HL-60 (cell line): Measurements from ENCODE around the gene ARHGAP30.

Experiments used
- DNase-seq, 2 experiments: peaks; one replicate each; pipeline ENCODE4 v3.0.0-alpha.2; 2010 to 2020; ENCODE audit warnings: low read depth in 1 of 2, low spot score in 1 of 2
- H3K27ac ChIP-seq: fragments of 250-450 bp; sonication (Bioruptor Pico); replicated peaks from 2 replicates; pipeline ENCODE4 v1.5.1; 2020; ENCODE audit warnings: mild to moderate bottlenecking, moderate library complexity
- H3K27me3 ChIP-seq: fragments of 250-450 bp; sonication (Bioruptor Pico); 2 replicates; pipeline ENCODE4 v1.5.1; 2021; ENCODE audit warnings: mild to moderate bottlenecking, moderate library complexity; ENCODE audit not compliant: insufficient read depth, poor library complexity, severe bottlenecking
- H3K4me3 ChIP-seq: replicated peaks from 2 replicates; pipeline ENCODE4 v1.5.1; 2011; ENCODE audit warnings: mild to moderate bottlenecking, control low read depth, low read length; ENCODE audit not compliant: insufficient read depth
- CTCF ChIP-seq: IDR thresholded peaks from one replicate; pipeline ENCODE4 v1.5.1; 2011; ENCODE audit warnings: low read length, control low read depth, inconsistent platforms; ENCODE audit not compliant: insufficient read depth
- GABPA ChIP-seq: IDR thresholded peaks from 2 replicates; pipeline ENCODE4 v1.6.1; 2012; ENCODE audit warnings: low read depth
- POLR2AphosphoS5 ChIP-seq: IDR thresholded peaks from 2 replicates; pipeline ENCODE4 v1.6.1; 2012; ENCODE audit warnings: low read depth
- REST ChIP-seq: IDR thresholded peaks from 2 replicates; pipeline ENCODE4 v1.6.1; 2012; ENCODE audit warnings: low read depth; ENCODE audit not compliant: insufficient replicate concordance
- SPI1 ChIP-seq: IDR thresholded peaks from 2 replicates; pipeline ENCODE4 v1.6.1; 2012; ENCODE audit warnings: low read depth, mild to moderate bottlenecking, borderline replicate concordance

The ARHGAP30 gene

GRCh38 chr1:161091796-161092507 lies 22.3 kb upstream of the ARHGAP30 start:
- H3K27ac ChIP-seq = no peak overlapping the region
- TF ChIP-seq GABPA (no peak), REST (no peak), POLR2AphosphoS5 (no peak), CTCF (no peak), SPI1 (no peak)
- DNase-seq = no peak
- H3K27me3 ChIP-seq = no peaks in the 10 kb centered on the region
- H3K4me3 ChIP-seq = no peak overlapping the region

- Histone ChIP-seq H3K27ac (no peak overlapping the region), H3K27me3 (no peaks in the 10 kb centered on the region), H3K4me3 (no peak overlapping the region)
- DNase-seq = no peak
- TF ChIP-seq SPI1 (no peak), REST (no peak), GABPA (no peak)
These were observed 21.4 kb upstream of the ARHGAP30 start for GRCh38 chr1:161091093-161091492.

GRCh38 chr1:161090617-161091016 lies 20.9 kb upstream of the ARHGAP30 start:
- no peaks in the 10 kb centered on the region for H3K27me3 ChIP-seq
- no peak overlapping the region for H3K4me3 ChIP-seq
- DNase-seq = no peak
- H3K27ac ChIP-seq = no peak overlapping the region
- TF ChIP-seq POLR2AphosphoS5 = no peak
- no peak for TF ChIP-seq CTCF
- TF ChIP-seq SPI1 = no peak
- TF ChIP-seq REST = no peak
- no peak for TF ChIP-seq GABPA
